Osteoblast (primary cell): ENCODE results near the gene DUSP16. TPM values are rescaled to one million over a fixed set of nuclear protein-coding genes. Genes with fewer than 3 reads are reported as not detected.
A peak's percentile ranks its signal among the peaks of the same experiment; 100 is the strongest.

Experiments
- DNase-seq: peaks from one replicate; pipeline ENCODE4 v3.0.0; 2011; ENCODE audit warnings: low spot score, mixed read lengths; ENCODE audit not compliant: insufficient read length; ENCODE audit errors: missing footprints
- H2AFZ ChIP-seq: 2 replicates; pipeline ENCODE4 v1.6.0; 2011; ENCODE audit warnings: mild to moderate bottlenecking, low read length
- H3K27ac ChIP-seq: 2 replicates; pipeline ENCODE4 v1.5.1; 2011; ENCODE audit warnings: mild to moderate bottlenecking, low read depth, low read length, moderate library complexity
- H3K27me3 ChIP-seq: 2 replicates; pipeline ENCODE4 v1.6.0; 2012; ENCODE audit warnings: mild to moderate bottlenecking, control low read depth, inconsistent platforms, low read length, moderate library complexity; ENCODE audit not compliant: insufficient read depth
- H3K36me3 ChIP-seq: 2 replicates; pipeline ENCODE4 v1.5.1; 2011; ENCODE audit warnings: mild to moderate bottlenecking, low read length, control low read depth, moderate library complexity; ENCODE audit not compliant: insufficient read depth
- H3K4me1 ChIP-seq: 2 replicates; pipeline ENCODE4 v1.5.1; 2011; ENCODE audit warnings: mild to moderate bottlenecking, low read length, control low read depth, moderate library complexity; ENCODE audit not compliant: insufficient read depth
- H3K4me2 ChIP-seq: 2 replicates; pipeline ENCODE4 v1.6.0; 2011; ENCODE audit warnings: mild to moderate bottlenecking, low read length; ENCODE audit not compliant: insufficient read depth
- H3K4me3 ChIP-seq: fragments of 200-600 bp; sonication (generic); 3 replicates; pipeline ENCODE4 v1.5.1; 2012; ENCODE audit warnings: mild to moderate bottlenecking, low read length, inconsistent platforms; ENCODE audit not compliant: insufficient read depth
- H3K79me2 ChIP-seq: 2 replicates; pipeline ENCODE4 v1.6.0; 2012; ENCODE audit warnings: mild to moderate bottlenecking, low read length, control low read depth, inconsistent platforms; ENCODE audit not compliant: insufficient read depth
- H3K9me3 ChIP-seq: 2 replicates; pipeline ENCODE4 v1.5.1; 2011; ENCODE audit warnings: low read depth, low read length, control low read depth
- H4K20me1 ChIP-seq: 2 replicates; pipeline ENCODE4 v1.6.0; 2012; ENCODE audit warnings: mild to moderate bottlenecking, low read length, control low read depth; ENCODE audit not compliant: insufficient read depth
- CTCF ChIP-seq: IDR thresholded peaks from 2 replicates; pipeline ENCODE4 v1.5.1; 2011; ENCODE audit warnings: mild to moderate bottlenecking, low read depth, low read length, moderate library complexity; ENCODE audit errors: extremely low read depth
- total RNA-seq: library from RNA; depleted of rRNA; stranded (reverse); fragments of >200 nt; gene quantifications from 2 replicates; pipeline ENCODE4 v1.2.3, GENCODE V29; 2012

The DUSP16 gene
- total RNA-seq, 1 donor: 5.1 TPM

- H3K9me3 ChIP-seq: no peaks in the 10 kb centered on the region
- H3K36me3 ChIP-seq: no peaks in the 10 kb centered on the region
- no peaks in the 10 kb centered on the region for H4K20me1 ChIP-seq
- no peaks in the 10 kb centered on the region for H3K79me2 ChIP-seq
- no peak for DNase-seq
- H3K27me3 ChIP-seq: no peaks in the 10 kb centered on the region
- no peak overlapping the region for H3K4me3 ChIP-seq
- no peak overlapping the region for H2AFZ ChIP-seq
- H3K4me2 ChIP-seq: no peak overlapping the region
- TF ChIP-seq CTCF: no peak
- H3K4me1 ChIP-seq: peaks cover 32% of the 10 kb centered on the region
- no peak overlapping the region for H3K27ac ChIP-seq
These were observed 50.6 kb downstream of the DUSP16 start for GRCh38 chr12:12511895-12512711.

- no peaks in the 10 kb centered on the region for H3K27me3 ChIP-seq
- H3K4me3 ChIP-seq: no peak overlapping the region
- H3K4me2 ChIP-seq: no peak overlapping the region
- no peaks in the 10 kb centered on the region for H3K9me3 ChIP-seq
- H3K27ac ChIP-seq: peak overlapping the region; percentile 82
- no peaks in the 10 kb centered on the region for H4K20me1 ChIP-seq
- no peaks in the 10 kb centered on the region for H3K79me2 ChIP-seq
- H2AFZ ChIP-seq: no peak overlapping the region
- no peak for DNase-seq
- TF ChIP-seq CTCF: no peak
- no peaks in the 10 kb centered on the region for H3K36me3 ChIP-seq
- peaks cover 41% of the 10 kb centered on the region for H3K4me1 ChIP-seq
These were observed 51.5 kb downstream of the DUSP16 start for GRCh38 chr12:12511021-12511783.

GRCh38 chr12:12510551-12510950 lies 52.1 kb downstream of the DUSP16 start:
- TF ChIP-seq CTCF: no peak
- Histone ChIP-seq H4K20me1 (no peaks in the 10 kb centered on the region), H3K27ac (peak overlapping the region; percentile 82), H3K4me3 (no peak overlapping the region), H2AFZ (no peak overlapping the region), H3K79me2 (no peaks in the 10 kb centered on the region), H3K36me3 (no peaks in the 10 kb centered on the region), H3K27me3 (no peaks in the 10 kb centered on the region), H3K4me2 (peak overlapping the region; percentile 43), H3K4me1 (peaks cover 47% of the 10 kb centered on the region), H3K9me3 (no peaks in the 10 kb centered on the region)
- no peak for DNase-seq

- Histone ChIP-seq H3K4me3 (peak overlapping the region; percentile 5), H3K27me3 (no peaks in the 10 kb centered on the region), H3K4me1 (peaks cover 51% of the 10 kb centered on the region), H3K79me2 (peaks cover 3% of the 10 kb centered on the region), H4K20me1 (no peaks in the 10 kb centered on the region), H2AFZ (no peak overlapping the region), H3K9me3 (no peaks in the 10 kb centered on the region), H3K4me2 (peak overlapping the region; percentile 43), H3K36me3 (no peaks in the 10 kb centered on the region), H3K27ac (peak overlapping the region; percentile 82)
- peak; percentile 85 for DNase-seq
- TF ChIP-seq CTCF: no peak
These were observed 52.5 kb downstream of the DUSP16 start for GRCh38 chr12:12510141-12510540.
